OCI-LY7 (cell line): ENCODE results near the gene PIGW. TPM values are rescaled to one million over a fixed set of nuclear protein-coding genes. Genes with fewer than 3 reads are reported as not detected.
A peak's percentile ranks its signal among the peaks of the same experiment; 100 is the strongest.

ENCODE experiments used
- Bru-seq: library from RNA; stranded (reverse); fragments of 400-500 nt; gene quantifications from one replicate; lab custom pipeline; 2021; lab: Mats Ljungman, UMichigan
- BruChase-seq, 2 experiments: library from RNA; stranded (reverse); fragments of 400-500 nt; gene quantifications; one replicate each; lab custom pipeline; 2021; lab: Mats Ljungman, UMichigan
- BruUV-seq: library from RNA; stranded (reverse); fragments of 400-500 nt; replicated peaks from 2 replicates; lab custom pipeline; 2021; lab: Mats Ljungman, UMichigan
- CTCF ChIA-PET: fragments of 300-600 bp; sonication (Branson Sonifier 250); formaldehyde crosslinking; loops from one replicate; lab custom pipeline; 2022; ENCODE audit warnings: antibody characterized with exemption; ENCODE audit not compliant: unreplicated experiment; lab: Charles Lee
- POLR2A ChIA-PET: fragments of 300-600 bp; sonication (Branson Sonifier 250); formaldehyde crosslinking; loops from one replicate; lab custom pipeline; 2022; ENCODE audit warnings: antibody characterized with exemption; lab: Charles Lee
- DNase-seq: peaks from one replicate; pipeline ENCODE4 v3.0.0-alpha.2; 2015; ENCODE audit warnings: low spot score
- H2AFZ ChIP-seq: fragments of 200-600 bp; sonication (generic), shearing (Covaris generic); 2 replicates; pipeline ENCODE4 v1.6.1; 2014; ENCODE audit warnings: mild to moderate bottlenecking, antibody characterized with exemption, low read length, moderate library complexity
- H3K27ac ChIP-seq: fragments of 200-600 bp; sonication (generic); 2 replicates; pipeline ENCODE4 v1.5.1; 2014; ENCODE audit warnings: mixed run types, low read depth, mild to moderate bottlenecking, moderate library complexity, low read length, inconsistent platforms; ENCODE audit not compliant: poor library complexity, severe bottlenecking
- H3K36me3 ChIP-seq: fragments of 200-600 bp; sonication (generic); 2 replicates; pipeline ENCODE4 v1.6.1; 2014; ENCODE audit warnings: mild to moderate bottlenecking, antibody characterized with exemption, low read length, moderate library complexity, mixed read lengths; ENCODE audit not compliant: insufficient read depth
- H3K4me1 ChIP-seq: fragments of 200-600 bp; sonication (generic); 2 replicates; pipeline ENCODE4 v1.5.1; 2014; ENCODE audit warnings: mild to moderate bottlenecking, low read length; ENCODE audit not compliant: insufficient read depth, poor library complexity, severe bottlenecking
- H3K4me2 ChIP-seq: fragments of 200-600 bp; sonication (generic); 2 replicates; pipeline ENCODE4 v1.6.1; 2014; ENCODE audit warnings: mild to moderate bottlenecking, low read length
- H3K4me3 ChIP-seq: fragments of 200-600 bp; sonication (generic); 2 replicates; pipeline ENCODE4 v1.5.1; 2014; ENCODE audit warnings: mild to moderate bottlenecking, low read depth, low read length; ENCODE audit not compliant: poor library complexity, severe bottlenecking
- H3K79me2 ChIP-seq: fragments of 200-600 bp; sonication (generic); 2 replicates; pipeline ENCODE4 v1.6.1; 2016; ENCODE audit warnings: low read depth, mild to moderate bottlenecking, low read length, moderate library complexity, mixed read lengths; ENCODE audit not compliant: insufficient read depth
- H3K9me2 ChIP-seq: fragments of 200-600 bp; sonication (generic); 2 replicates; pipeline ENCODE4 v1.6.1; 2016; ENCODE audit warnings: mild to moderate bottlenecking, low read length, mixed read lengths; ENCODE audit not compliant: insufficient read depth
- H3K9me3 ChIP-seq: fragments of 200-600 bp; sonication (generic); 2 replicates; pipeline ENCODE4 v1.6.1; 2014; ENCODE audit warnings: mild to moderate bottlenecking, mixed run types, low read length, mixed read lengths
- H4K20me1 ChIP-seq: fragments of 200-600 bp; sonication (generic); 2 replicates; pipeline ENCODE4 v1.6.1; 2014; ENCODE audit warnings: mild to moderate bottlenecking, antibody characterized with exemption, low read length, moderate library complexity, mixed read lengths; ENCODE audit not compliant: insufficient read depth
- CTCF ChIP-seq: fragments of 200-600 bp; sonication (generic); conservative IDR thresholded peaks from 2 replicates; pipeline ENCODE4 v1.5.1; 2014; ENCODE audit warnings: mild to moderate bottlenecking, antibody characterized with exemption, low read length, moderate library complexity, mixed read lengths
- EZH2phosphoT487 ChIP-seq: fragments of 200-600 bp; sonication (generic); IDR thresholded peaks from 2 replicates; pipeline ENCODE4 v1.6.1; 2018; ENCODE audit warnings: low read depth, borderline replicate concordance, mild to moderate bottlenecking, mixed run types, antibody characterized with exemption, low read length, moderate library complexity, mixed read lengths
- intact Hi-C: fragments of 100-400 bp; cut with micrococcal nuclease; formaldehyde crosslinking; loops from one replicate; pipeline ENCODE4 v1.10.0; 2022; ENCODE audit not compliant: unreplicated experiment
- long read RNA-seq: library from polyadenylated mRNA; stranded (forward); transcript quantifications from one replicate; pipeline ENCODE4 v2.0.0, GENCODE V29; 2022
- total RNA-seq, 2 experiments: library from RNA; depleted of rRNA in 1 of 2; stranded (reverse); fragments of >200 nt in 1 of 2; shearing (Covaris generic) in 1 of 2; gene quantifications; 2 replicates each; pipeline ENCODE4 v1.2.3, GENCODE V29; 2014 to 2022

PIGW gene
- total RNA-seq (2014; rRNA removed; shearing (Covaris generic)) = 4.6 and 5.6 TPM in 2 replicates
- 15.3 and 17.3 TPM in 2 replicates for total RNA-seq (2022)
- Bru-seq, nascent RNA = percentile 91 among the genes with signal in this experiment
- percentile 88 among the genes with signal in this experiment for BruChase-seq, experiment 1, labeled RNA remaining after a 6-hour chase
- percentile 97 among the genes with signal in this experiment for BruChase-seq, experiment 2, labeled RNA remaining after a 2-hour chase
- long read RNA-seq, transcript PIGW-205 (2 exons, 876 nt) = minor isoform, 8 of 39 reads
- long read RNA-seq, transcript PIGW-204 (2 exons, 2,312 nt) = major isoform, 19 of 39 reads
- long read RNA-seq, transcript PIGW-206 (2 exons, 2,264 nt) = minor isoform, 6 of 39 reads
- long read RNA-seq, partial matches to known transcripts = 0 of 39 reads
- long read RNA-seq, other reads (novel, unspliced or antisense) = 6 of 39 reads

- Histone ChIP-seq H3K4me1 (peaks cover 32% of the 10 kb centered on the region), H3K79me2 (peaks cover 54% of the 10 kb centered on the region), H3K9me2 (no peaks in the 10 kb centered on the region), H3K4me3 (peak within 1 kb of the TSS; percentile 78), H3K27ac (peak within 1 kb of the TSS; percentile 91), H4K20me1 (no peaks in the 10 kb centered on the region), H3K9me3 (no peaks in the 10 kb centered on the region), H3K4me2 (peak within 1 kb of the TSS; percentile 75), H3K36me3 (peaks cover 74% of the 10 kb centered on the region), H2AFZ (peak within 1 kb of the TSS; percentile 77)
- intact Hi-C loops = loop anchor here (5.0 kb wide), 1 partner anchor 48 kb away; the partner anchor contains the start of gene ZNHIT3
- ChIA-PET POLR2A (interaction anchor here (0.7 kb wide), 1 partner anchor 11 kb away, joined by 5 read pairs; no protein-coding TSS in a partner anchor), CTCF (no interaction called here)
- no TSS peak for BruUV-seq
- peak; percentile 94 for DNase-seq
- TF ChIP-seq CTCF (peak; percentile 39; the same call in 1 of the 2 replicates), EZH2phosphoT487 (no peak)
Observed at GRCh38 chr17:36534840-36535668, at the start of gene PIGW, which contains the start of gene MYO19. PIGW (plus strand) TSS chr17:36534987; CDS start chr17:36537102, 2,115 bp downstream. MYO19 (minus strand) TSS chr17:36534868; CDS start chr17:36532538, 2,330 bp downstream.

- intact Hi-C loops = loop anchor here (5.0 kb wide), 1 partner anchor 47 kb away; the partner anchor contains the start of genes MYO19 and PIGW
- BruUV-seq = no TSS peak
- no peaks in the 10 kb centered on the region for H3K9me2 ChIP-seq
Observed at GRCh38 chr17:36485027-36485426, 49.8 kb upstream of the PIGW start.

More at GRCh38 chr17:36485027-36485426, 49.8 kb upstream of the PIGW start:
- H4K20me1 ChIP-seq = no peaks in the 10 kb centered on the region
- TF ChIP-seq EZH2phosphoT487 (no peak), CTCF (no peak)
- H3K4me2 ChIP-seq = peak overlapping the region; percentile 94
- H3K79me2 ChIP-seq = peaks cover 33% of the 10 kb centered on the region; the same call in 1 of the 2 replicates
- H3K4me1 ChIP-seq = peaks cover 17% of the 10 kb centered on the region
- peaks cover 16% of the 10 kb centered on the region for H3K36me3 ChIP-seq
- peak overlapping the region; percentile 71 for H3K27ac ChIP-seq
- POLR2A ChIA-PET = interaction anchor here (1.0 to 1.5 kb wide), 2 partner anchors 10 to 14 kb away, joined by 4 to 5 read pairs; no protein-coding TSS in a partner anchor
- peaks cover under 1% of the 10 kb centered on the region; the same call in 1 of the 2 replicates for H3K9me3 ChIP-seq
- H2AFZ ChIP-seq = peak overlapping the region; percentile 95
- DNase-seq = no peak
- CTCF ChIA-PET = no interaction called here
- H3K4me3 ChIP-seq = peak overlapping the region; percentile 94
